GM21526 (cell line): ENCODE results near the gene RAB11FIP4.

Experiments used
- ATAC-seq: cut with Tn5 transposase; IDR thresholded peaks from one replicate; pipeline ENCODE4 v1.9.1; 2021; ENCODE audit warnings: moderate library complexity; ENCODE audit not compliant: unreplicated experiment, low FRiP score

RAB11FIP4 gene

GRCh38 chr17:31517524-31517923 lies 126.0 kb downstream of the RAB11FIP4 start:
- no peak for ATAC-seq

- ATAC-seq, result no peak
These were observed 127.0 kb downstream of the RAB11FIP4 start for GRCh38 chr17:31518478-31518877.

GRCh38 chr17:31521632-31522283 lies 130.3 kb downstream of the RAB11FIP4 start:
- no peak for ATAC-seq

DNA sequence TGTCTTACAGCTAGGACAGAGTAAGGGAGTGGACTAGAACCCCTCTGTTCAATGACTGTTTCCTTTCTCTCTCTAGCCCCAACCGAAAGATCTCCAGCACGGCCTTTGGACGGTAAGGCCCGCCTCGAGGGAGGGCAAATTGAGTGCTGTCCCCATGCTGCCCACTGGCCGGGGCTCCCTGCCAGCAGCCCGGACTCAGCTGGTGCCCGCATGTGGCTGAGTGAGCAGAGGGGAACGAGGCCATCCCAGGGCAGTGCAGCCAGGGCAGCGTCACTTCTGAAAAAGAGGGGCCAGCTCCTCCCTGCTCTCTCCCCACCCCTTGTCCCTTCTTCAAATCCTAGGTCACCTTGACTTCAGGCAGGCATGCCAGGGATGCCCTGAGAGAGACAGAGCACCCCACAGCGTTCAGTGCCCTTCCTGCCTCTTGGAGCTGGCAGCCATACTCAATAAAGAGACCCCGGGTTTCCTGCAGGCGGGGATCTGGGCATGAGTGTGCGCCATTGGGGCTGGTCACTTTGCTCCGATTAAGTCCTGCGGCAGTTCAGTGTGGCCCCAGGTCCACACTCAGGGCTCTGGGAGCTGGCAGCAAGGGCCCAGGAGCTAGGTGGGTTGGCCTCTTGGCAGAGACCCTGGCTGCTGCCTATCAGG lies 130.9 kb downstream of the RAB11FIP4 start:
- ATAC-seq, result no peak

GRCh38 chr17:31522987-31523495 lies 131.6 kb downstream of the RAB11FIP4 start:
- ATAC-seq, result no peak

DNA sequence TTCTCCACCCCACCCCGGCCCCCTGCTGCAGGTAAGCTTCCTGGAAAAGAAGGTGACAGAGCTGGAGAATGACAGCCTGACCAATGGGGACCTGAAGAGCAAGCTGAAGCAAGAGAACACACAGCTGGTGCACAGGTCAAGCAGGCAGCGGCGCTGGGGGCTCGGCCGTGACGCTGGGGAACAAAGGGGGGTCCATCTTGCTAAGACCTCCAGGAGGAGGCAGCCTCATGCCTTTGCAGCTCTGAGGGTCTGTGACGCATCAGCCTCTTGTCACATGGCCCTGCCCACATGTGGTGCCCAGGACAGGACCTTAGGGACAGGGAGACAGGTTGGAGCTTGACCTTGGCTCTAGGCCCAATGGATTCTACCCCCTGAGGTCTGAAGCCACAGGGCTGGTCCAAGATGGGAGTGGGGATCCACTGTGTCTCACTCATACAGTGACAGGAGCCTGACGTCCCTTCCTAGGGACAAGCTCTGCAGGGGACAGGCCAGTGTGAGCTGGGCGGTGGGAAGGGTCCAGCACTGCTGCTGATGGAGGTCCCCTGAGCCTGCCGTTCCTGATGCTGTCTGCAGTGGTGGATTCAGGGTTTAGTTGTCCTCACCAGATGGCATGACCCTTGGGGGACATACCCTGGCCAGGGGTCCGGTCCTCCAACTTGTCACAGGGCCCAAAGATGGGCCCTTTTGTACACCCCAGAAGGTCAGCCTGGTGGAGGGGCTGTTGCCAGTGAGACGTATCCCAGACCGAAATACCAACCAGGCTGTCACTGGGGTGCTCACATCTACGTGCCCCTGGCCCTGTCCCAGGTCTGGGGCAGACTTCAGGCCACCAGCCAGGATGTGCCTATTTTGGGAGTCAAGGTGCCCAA lies 132.6 kb downstream of the RAB11FIP4 start:
- no peak for ATAC-seq

GRCh38 chr17:31524926-31525800 lies 133.7 kb downstream of the RAB11FIP4 start:
- no peak for ATAC-seq

DNA sequence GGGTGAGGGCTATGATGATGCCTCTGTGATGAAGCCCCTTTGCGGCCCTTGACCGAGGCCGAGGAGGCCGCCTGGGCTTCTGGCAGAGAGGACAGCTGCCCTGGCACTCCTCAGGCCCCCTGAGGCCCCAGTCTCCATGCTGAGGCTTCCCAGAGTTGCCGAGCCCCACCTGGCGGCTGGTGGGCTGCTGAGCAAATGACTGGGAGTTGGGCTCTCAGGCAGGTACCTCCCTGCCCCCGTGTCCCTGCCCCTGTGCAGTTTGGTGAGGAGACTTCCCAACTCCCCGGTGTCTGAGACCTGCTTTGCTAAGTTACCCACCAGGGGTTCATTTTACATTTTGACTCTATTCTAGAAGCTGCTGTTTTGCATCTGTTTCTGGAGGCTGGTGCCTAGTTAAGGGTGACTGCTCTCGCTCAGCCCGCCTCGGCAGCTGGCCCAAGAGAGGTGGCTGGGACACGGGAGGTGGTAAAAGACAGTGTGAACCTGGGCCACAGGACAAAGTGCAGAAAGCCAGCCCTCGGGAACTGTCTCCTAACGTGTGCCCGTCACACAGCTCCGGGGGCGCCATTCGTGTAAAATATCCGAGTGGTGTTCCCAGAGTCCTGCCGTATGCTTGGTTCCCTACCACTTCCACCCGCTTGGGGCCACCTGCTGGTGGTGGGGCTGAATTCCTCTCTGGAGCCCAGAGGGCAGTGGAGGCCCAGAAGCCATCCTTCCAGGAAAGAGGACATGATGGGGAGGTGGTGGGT lies 134.5 kb downstream of the RAB11FIP4 start:
- no peak for ATAC-seq

GRCh38 chr17:31527606-31528005 lies 136.1 kb downstream of the RAB11FIP4 start:
- ATAC-seq, result no peak

- no peak for ATAC-seq
These were observed 136.9 kb downstream of the RAB11FIP4 start for GRCh38 chr17:31528291-31528874.

- ATAC-seq, result no peak
These were observed 138.4 kb downstream of the RAB11FIP4 start for GRCh38 chr17:31529841-31530251.

GRCh38 chr17:31530391-31530985 lies 139.0 kb downstream of the RAB11FIP4 start:
- no peak for ATAC-seq

DNA sequence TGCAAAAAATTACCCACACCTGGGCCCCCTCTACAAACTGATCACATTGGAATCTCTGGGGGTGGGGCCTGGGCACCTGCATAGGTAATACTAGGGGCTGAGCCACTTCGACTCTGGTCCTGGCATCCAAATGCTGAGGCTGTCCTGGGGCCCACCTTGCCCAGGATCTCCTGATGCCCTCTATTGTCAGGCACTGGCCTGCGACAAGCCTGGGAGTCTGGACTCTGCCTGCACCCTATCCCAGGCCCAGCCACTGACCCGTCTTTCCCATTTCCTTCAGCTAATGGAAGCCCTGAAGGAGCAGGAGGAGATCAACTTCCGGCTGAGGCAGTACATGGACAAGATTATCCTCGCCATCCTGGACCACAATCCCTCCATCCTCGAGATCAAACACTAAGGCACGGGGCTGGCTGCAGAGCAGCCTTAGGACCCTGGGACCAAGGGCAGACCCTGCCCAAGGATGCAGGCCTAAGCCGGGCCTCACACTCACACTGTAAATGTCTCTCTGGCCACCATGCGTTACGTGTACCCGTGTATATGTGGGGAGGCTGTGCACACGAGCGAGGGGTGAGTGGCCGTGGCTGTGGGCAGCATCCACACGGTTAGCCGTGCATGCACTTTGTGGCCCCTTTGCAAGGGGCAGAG lies 140.0 kb downstream of the RAB11FIP4 start:
- no peak for ATAC-seq

GRCh38 chr17:31532081-31532480 lies 140.6 kb downstream of the RAB11FIP4 start:
- ATAC-seq, result no peak

- ATAC-seq, result no peak
These were observed 141.1 kb downstream of the RAB11FIP4 start for GRCh38 chr17:31532526-31532925.

DNA sequence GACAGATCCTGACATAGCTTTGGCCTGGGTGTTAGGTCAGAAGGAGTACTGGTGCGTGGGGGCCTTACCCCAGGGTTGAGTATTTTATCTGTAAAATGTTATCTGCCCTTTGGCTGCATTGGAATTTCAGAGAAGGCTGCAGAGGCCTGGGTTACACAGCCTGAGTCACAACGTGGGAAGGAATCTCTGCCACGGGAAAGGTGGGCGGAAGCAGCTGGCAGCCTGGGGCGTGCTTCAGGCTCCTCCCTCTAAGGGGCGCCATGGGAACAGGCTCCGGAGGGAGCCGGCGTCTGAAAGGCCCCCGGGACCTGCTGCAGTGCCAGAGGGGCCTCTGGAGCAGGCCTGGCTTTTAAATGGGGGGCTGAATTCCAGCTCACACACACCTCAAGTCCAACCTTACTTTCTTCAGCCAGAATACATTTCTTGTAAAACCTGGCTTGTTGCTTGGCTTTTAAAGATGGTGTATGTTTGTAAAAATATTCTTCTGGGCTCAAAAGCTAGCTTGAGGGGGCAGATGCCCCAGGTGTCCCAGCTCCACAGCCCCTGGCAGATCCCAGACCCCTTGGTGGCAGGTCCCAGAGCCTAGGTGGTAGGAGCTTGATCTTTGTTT lies 142.2 kb downstream of the RAB11FIP4 start:
- ATAC-seq, result no peak

GRCh38 chr17:31534223-31534888 lies 142.9 kb downstream of the RAB11FIP4 start:
- no peak for ATAC-seq
